Measurements from ENCODE around the gene RPS6KA5. TPM values are rescaled to one million over a fixed set of nuclear protein-coding genes. Genes with fewer than 3 reads are reported as not detected.

RPS6KA5 gene
- total RNA-seq, 1 donor from 2014 or later = 0.21 TPM

GRCh38 chr14:90803249-90803648, 257.2 kb downstream of the RPS6KA5 start:
- H3K27ac ChIP-seq = peak overlapping the region; percentile 1 to 11
- intact Hi-C loops (cut with DNase I) = no loop called here
- TF ChIP-seq CTCF (IDR thresholded peaks at IDR 0.05) = no peak
- no peak overlapping the region for H3K4me3 ChIP-seq
- no peak for DNase-seq (ENCODE audit: low spot score in 2 of 2)
- no peaks in the 10 kb centered on the region for H3K27me3 ChIP-seq
- H3K4me1 ChIP-seq = peaks cover 0 to 3% of the 10 kb centered on the region in 2 donors
- no peaks in the 10 kb centered on the region for H3K36me3 ChIP-seq
- H3K9me3 ChIP-seq = no peaks in the 10 kb centered on the region

- no peak for TF ChIP-seq CTCF (IDR thresholded peaks at IDR 0.05)
- Histone ChIP-seq H3K4me1 (peaks cover 0 to 3% of the 10 kb centered on the region in 2 donors), H3K27ac (no peak overlapping the region), H3K36me3 (no peaks in the 10 kb centered on the region), H3K27me3 (no peaks in the 10 kb centered on the region), H3K4me3 (no peak overlapping the region), H3K9me3 (no peaks in the 10 kb centered on the region)
- intact Hi-C loops (cut with DNase I) = no loop called here
- DNase-seq (ENCODE audit: low spot score in 2 of 2) = no peak
Measured at GRCh38 chr14:90799420-90799819, 261.0 kb downstream of the RPS6KA5 start.

GRCh38 chr14:90797919-90798318, 262.5 kb downstream of the RPS6KA5 start:
- no peak for DNase-seq (ENCODE audit: low spot score in 2 of 2)

More at GRCh38 chr14:90797919-90798318, 262.5 kb downstream of the RPS6KA5 start:
- intact Hi-C loops (cut with DNase I) = no loop called here
- Histone ChIP-seq H3K4me3 (no peak overlapping the region), H3K4me1 (no peaks in the 10 kb centered on the region), H3K27ac (no peak overlapping the region), H3K36me3 (no peaks in the 10 kb centered on the region), H3K27me3 (no peaks in the 10 kb centered on the region), H3K9me3 (no peaks in the 10 kb centered on the region)
- no peak for TF ChIP-seq CTCF (IDR thresholded peaks at IDR 0.05)

Other genes starting within 250 kb of the RPS6KA5 start
- gene TTC7B, start 244.2 kb downstream of the RPS6KA5 start, total RNA-seq = 18.5 TPM
- 59.2 TPM for gene DGLUCY, start 53.4 kb upstream of the RPS6KA5 start, total RNA-seq
- gene GPR68, start 184.1 kb upstream of the RPS6KA5 start, total RNA-seq = not detected

Data from ascending aorta (tissue), 2 donors.